Hepatocyte (in vitro differentiated cells): ENCODE measurements around the gene LRRC42.

Experiments
- CTCF ChIP-seq: fragments of 200-600 bp; sonication (generic); IDR thresholded peaks from 2 replicates; pipeline ENCODE4 v1.5.1; 2016; ENCODE audit warnings: antibody characterized with exemption, mild to moderate bottlenecking; ENCODE audit not compliant: poor library complexity
- EZH2 ChIP-seq: fragments of 200-600 bp; sonication (generic); IDR thresholded peaks from 2 replicates; pipeline ENCODE4 v1.6.1; 2016; ENCODE audit warnings: antibody characterized with exemption, mild to moderate bottlenecking, borderline replicate concordance
- EZH2phosphoT487 ChIP-seq: fragments of 200-600 bp; sonication (generic); IDR thresholded peaks from one replicate; pipeline ENCODE4 v1.6.1; 2018; ENCODE audit warnings: antibody characterized with exemption, mild to moderate bottlenecking, low read depth, moderate library complexity; ENCODE audit not compliant: unreplicated experiment, severe bottlenecking

DNA sequence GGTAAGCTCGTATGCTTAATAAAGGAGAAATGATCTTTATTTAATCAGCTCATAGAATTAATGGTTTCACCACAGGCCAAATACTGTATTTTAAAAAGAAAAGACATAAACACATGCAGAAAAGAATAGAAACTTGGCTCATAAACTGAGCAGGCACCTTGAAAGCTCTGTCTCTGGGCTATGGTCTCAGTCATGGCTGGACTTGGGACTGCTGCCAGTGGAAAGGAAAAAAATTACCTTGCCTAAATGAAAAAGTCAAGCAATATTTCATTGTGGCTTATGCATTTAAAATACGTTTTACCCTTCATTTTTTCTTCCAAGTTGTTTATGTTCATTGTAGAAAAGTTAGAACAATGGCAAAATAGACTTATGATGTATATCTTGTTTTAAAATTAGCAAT lies 8.0 kb downstream of the LRRC42 start:
- no peak for TF ChIP-seq CTCF
- TF ChIP-seq EZH2 = no peak
- TF ChIP-seq EZH2phosphoT487 = no peak
